ENCODE measurements around the gene BICDL1. TPM values are rescaled to one million over a fixed set of nuclear protein-coding genes. Genes with fewer than 3 reads are reported as not detected.

BICDL1 gene
- total RNA-seq, 1 experiment from 2014 or later, result 2.4 TPM

GRCh38 chr12:120060196-120060595, 71.2 kb downstream of the BICDL1 start:
- H3K4me3 ChIP-seq (ENCODE audit: low read depth, low read length, poor library complexity, severe bottlenecking), result no peak overlapping the region
- POLR2A ChIA-PET (ENCODE audit: low non-redundant PET), result no interaction called here
- DNase-seq (ENCODE audit: low spot score), result no peak
- intact Hi-C loops (cut with micrococcal nuclease; ENCODE audit: unreplicated experiment), result no loop called here
- no peaks in the 10 kb centered on the region for H3K36me3 ChIP-seq (ENCODE audit: insufficient read depth, low read length, poor library complexity, severe bottlenecking)
- no TSS peak for BruUV-seq (replicated peaks)
- no peaks in the 10 kb centered on the region for H3K4me1 ChIP-seq (ENCODE audit: insufficient read depth, low read length, poor library complexity, severe bottlenecking)
- H3K27ac ChIP-seq (ENCODE audit: low read depth, low read length, poor library complexity, severe bottlenecking), result no peak overlapping the region
- H3K27me3 ChIP-seq (replicated peaks; ENCODE audit: insufficient read depth, low read depth, low read length, poor library complexity), result peaks cover 10% of the 10 kb centered on the region
- CTCF ChIA-PET, result no interaction called here
- H3K9me3 ChIP-seq (ENCODE audit: low read depth, low read length, poor library complexity, severe bottlenecking), result no peaks in the 10 kb centered on the region
- TF ChIP-seq EZH2 (IDR thresholded peaks at IDR 0.05; ENCODE audit: borderline replicate concordance, low read depth, low read length, poor library complexity, severe bottlenecking) (no peak), CTCF (conservative IDR thresholded peaks at IDR 0.05; ENCODE audit: low read depth, low read length) (no peak)

- POLR2A ChIA-PET (ENCODE audit: low non-redundant PET), result no interaction called here
- CTCF ChIA-PET, result no interaction called here
These were observed 71.7 kb downstream of the BICDL1 start for GRCh38 chr12:120060717-120061116.

DNA sequence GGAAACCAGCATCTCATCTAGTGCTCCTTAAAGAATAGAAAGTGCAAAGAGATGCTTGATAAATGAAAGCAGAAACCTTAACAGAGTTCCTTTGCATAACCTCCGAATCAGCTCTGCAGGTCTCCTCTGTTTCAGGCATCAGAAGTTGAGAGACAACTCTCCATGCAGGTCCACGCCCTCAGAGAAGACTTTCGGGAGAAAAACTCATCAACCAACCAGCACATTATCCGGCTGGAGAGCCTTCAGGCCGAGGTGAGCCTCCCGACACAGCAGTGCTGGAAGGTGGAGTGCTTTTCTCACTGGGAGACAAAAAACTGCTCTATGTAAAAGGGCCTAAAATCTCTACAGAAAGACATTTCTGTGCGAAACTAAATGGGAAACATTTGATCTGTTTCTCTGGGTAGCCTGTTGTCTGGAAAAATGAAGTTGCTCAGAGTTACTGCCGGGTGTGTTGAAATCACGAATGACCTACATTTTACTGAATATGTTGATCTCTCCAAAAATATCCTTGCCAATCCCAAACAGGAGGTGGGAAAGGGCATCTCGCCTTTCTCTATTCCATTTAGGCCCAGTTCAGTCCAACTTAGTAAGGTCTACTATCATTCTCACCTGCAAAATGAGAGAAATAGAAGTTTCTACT, 72.7 kb downstream of the BICDL1 start:
- intact Hi-C loops (cut with micrococcal nuclease; ENCODE audit: unreplicated experiment), result no loop called here
- peaks cover 10% of the 10 kb centered on the region for H3K27me3 ChIP-seq (replicated peaks; ENCODE audit: insufficient read depth, low read depth, low read length, poor library complexity)
- no peak overlapping the region for H3K4me3 ChIP-seq (ENCODE audit: low read depth, low read length, poor library complexity, severe bottlenecking)
- ChIA-PET POLR2A (ENCODE audit: low non-redundant PET) (no interaction called here), CTCF (no interaction called here)
- DNase-seq (ENCODE audit: low spot score), result no peak
- no peaks in the 10 kb centered on the region for H3K9me3 ChIP-seq (ENCODE audit: low read depth, low read length, poor library complexity, severe bottlenecking)
- BruUV-seq (replicated peaks), result no TSS peak
- TF ChIP-seq CTCF (conservative IDR thresholded peaks at IDR 0.05; ENCODE audit: low read depth, low read length) (no peak), EZH2 (IDR thresholded peaks at IDR 0.05; ENCODE audit: borderline replicate concordance, low read depth, low read length, poor library complexity, severe bottlenecking) (no peak)
- no peaks in the 10 kb centered on the region for H3K4me1 ChIP-seq (ENCODE audit: insufficient read depth, low read length, poor library complexity, severe bottlenecking)
- no peaks in the 10 kb centered on the region for H3K36me3 ChIP-seq (ENCODE audit: insufficient read depth, low read length, poor library complexity, severe bottlenecking)
- no peak overlapping the region for H3K27ac ChIP-seq (ENCODE audit: low read depth, low read length, poor library complexity, severe bottlenecking)

More at GRCh38 chr12:120060717-120061116, 71.7 kb downstream of the BICDL1 start:
- no peaks in the 10 kb centered on the region for H3K9me3 ChIP-seq (ENCODE audit: low read depth, low read length, poor library complexity, severe bottlenecking)
- H3K4me3 ChIP-seq (ENCODE audit: low read depth, low read length, poor library complexity, severe bottlenecking), result no peak overlapping the region
- H3K4me1 ChIP-seq (ENCODE audit: insufficient read depth, low read length, poor library complexity, severe bottlenecking), result no peaks in the 10 kb centered on the region
- H3K27ac ChIP-seq (ENCODE audit: low read depth, low read length, poor library complexity, severe bottlenecking), result no peak overlapping the region
- peaks cover 10% of the 10 kb centered on the region for H3K27me3 ChIP-seq (replicated peaks; ENCODE audit: insufficient read depth, low read depth, low read length, poor library complexity)
- no peak for DNase-seq (ENCODE audit: low spot score)
- no peak for TF ChIP-seq EZH2 (IDR thresholded peaks at IDR 0.05; ENCODE audit: borderline replicate concordance, low read depth, low read length, poor library complexity, severe bottlenecking)
- no peak for TF ChIP-seq CTCF (conservative IDR thresholded peaks at IDR 0.05; ENCODE audit: low read depth, low read length)
- intact Hi-C loops (cut with micrococcal nuclease; ENCODE audit: unreplicated experiment), result no loop called here
- BruUV-seq (replicated peaks), result no TSS peak
- no peaks in the 10 kb centered on the region for H3K36me3 ChIP-seq (ENCODE audit: insufficient read depth, low read length, poor library complexity, severe bottlenecking)

Measured in A673 (cell line).